ENCODE data around the gene STXBP5. TPM values are rescaled to one million over a fixed set of nuclear protein-coding genes. Genes with fewer than 3 reads are reported as not detected.

STXBP5 gene
- total RNA-seq, 1 donor from 2014 or later = 13.8 TPM

DNA sequence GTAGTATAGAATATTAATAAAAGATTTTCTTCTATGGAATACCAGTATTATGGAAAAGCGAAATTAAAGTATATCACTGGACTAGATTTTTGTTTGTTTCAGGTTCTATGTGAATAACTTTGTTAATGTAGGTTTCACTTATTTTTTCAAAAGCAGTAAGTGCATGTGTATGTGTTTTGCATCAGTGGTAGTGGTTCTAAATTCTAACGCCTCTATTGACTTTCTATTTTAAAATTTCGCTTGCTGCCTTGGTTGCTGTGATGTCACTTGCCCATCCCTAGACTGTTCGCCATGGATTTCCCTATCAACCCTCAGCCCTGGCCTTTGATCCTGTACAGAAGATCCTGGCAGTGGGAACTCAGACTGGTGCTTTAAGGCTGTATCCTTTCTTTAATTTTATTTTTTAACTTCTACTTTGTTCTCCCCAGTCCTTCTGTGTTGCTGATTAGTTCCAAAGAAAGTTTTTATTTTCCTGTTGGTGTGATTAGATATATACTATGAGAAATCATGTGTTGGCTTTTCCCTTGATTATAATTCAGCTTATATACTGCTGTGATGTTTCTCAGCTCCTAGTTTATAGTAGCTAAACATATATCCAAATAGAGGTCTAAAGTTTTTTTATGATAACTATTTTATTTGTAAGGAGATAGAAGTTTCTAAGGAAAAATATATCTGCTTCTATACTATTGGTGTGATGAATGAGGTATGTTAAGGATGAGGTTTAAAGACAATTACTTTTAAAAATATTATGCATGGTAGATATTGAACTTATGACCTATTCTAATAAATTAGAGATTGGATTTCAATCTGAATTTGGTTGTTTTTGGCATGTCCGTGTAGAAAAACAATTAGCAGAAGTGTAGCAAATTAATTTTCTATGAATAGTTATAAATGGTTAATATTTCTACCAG lies 1.7 kb downstream of the STXBP5 start:
- no peak for ATAC-seq
- intact Hi-C loops (cut with DNase I) = loop anchor here (10.0 kb wide), 2 partner anchors 79 to 1241 kb away; partner anchors contain the start of gene SHPRH

DNA sequence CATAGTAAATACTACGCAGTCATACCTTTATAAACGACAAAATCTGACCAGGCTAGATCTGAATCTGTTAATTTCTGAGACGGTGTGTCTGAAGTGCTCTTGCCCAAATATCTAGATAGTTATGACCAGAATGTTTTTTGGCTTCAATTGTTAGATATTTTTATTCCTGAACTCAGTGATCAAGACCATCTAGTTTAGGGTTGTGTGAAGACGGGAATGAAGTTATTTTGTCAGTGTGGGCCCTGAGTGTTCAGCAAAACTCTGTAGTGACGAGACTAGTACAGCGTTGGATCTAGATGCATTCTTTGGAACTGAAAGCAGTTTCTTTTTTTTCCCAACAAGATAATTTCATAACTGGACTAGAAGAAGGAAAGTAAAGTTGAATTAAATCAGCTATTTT lies 3.1 kb downstream of the STXBP5 start:
- intact Hi-C loops (cut with DNase I) = loop anchor here (10.0 kb wide), 2 partner anchors 77 to 1243 kb away; partner anchors contain the start of gene SHPRH
- DNase-seq (ENCODE audit: missing footprints) (no peak), ATAC-seq (no peak)

More for the DNA sequence above, 1.7 kb downstream of the STXBP5 start:
- no peak for DNase-seq (ENCODE audit: missing footprints)

DNA sequence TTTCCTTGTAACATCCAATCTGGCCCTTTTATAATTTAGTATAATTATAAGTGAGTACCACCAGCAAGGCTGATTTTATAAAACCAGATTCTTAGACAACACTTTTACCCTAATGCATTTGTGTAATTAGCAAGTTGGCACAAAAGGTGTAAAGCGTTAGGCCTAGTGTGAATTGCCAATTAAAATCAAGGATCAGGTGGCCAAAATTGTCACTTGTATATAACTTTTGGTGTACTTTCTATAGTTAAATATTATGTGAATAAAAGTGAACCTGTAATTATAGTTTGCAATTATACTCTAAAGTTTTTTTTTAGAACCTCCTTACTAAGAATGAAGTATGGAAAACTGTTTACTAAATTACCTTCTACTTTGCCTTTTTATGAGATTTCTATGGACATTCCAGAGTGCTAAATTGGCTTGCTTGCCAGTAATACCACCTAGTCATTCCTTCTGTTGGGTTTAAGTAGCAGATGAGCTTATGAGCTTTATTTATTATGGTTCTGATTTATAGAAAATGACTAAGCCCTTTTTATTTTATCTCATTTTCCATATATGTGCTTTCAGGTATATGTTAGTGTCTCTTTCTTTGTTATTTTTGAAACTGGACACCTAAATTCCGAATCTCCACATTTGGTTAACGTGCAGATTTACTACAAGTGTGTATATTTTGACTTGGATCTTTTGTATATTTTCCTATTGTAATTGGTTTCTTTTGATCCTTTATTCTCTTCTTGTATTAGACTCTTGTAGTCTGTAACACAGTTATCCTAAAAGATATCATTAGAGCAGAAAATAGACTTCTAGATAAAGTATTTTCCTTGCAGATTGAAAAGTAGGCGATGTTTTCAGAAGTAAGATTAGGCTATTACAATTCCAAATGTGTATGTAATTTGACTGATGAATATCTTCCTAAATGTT lies 3.9 kb downstream of the STXBP5 start:
- intact Hi-C loops (cut with DNase I) = loop anchor here (10.0 kb wide), 2 partner anchors 77 to 1243 kb away; partner anchors contain the start of gene SHPRH
- DNase-seq (ENCODE audit: missing footprints) = no peak
- ATAC-seq = no peak

DNA sequence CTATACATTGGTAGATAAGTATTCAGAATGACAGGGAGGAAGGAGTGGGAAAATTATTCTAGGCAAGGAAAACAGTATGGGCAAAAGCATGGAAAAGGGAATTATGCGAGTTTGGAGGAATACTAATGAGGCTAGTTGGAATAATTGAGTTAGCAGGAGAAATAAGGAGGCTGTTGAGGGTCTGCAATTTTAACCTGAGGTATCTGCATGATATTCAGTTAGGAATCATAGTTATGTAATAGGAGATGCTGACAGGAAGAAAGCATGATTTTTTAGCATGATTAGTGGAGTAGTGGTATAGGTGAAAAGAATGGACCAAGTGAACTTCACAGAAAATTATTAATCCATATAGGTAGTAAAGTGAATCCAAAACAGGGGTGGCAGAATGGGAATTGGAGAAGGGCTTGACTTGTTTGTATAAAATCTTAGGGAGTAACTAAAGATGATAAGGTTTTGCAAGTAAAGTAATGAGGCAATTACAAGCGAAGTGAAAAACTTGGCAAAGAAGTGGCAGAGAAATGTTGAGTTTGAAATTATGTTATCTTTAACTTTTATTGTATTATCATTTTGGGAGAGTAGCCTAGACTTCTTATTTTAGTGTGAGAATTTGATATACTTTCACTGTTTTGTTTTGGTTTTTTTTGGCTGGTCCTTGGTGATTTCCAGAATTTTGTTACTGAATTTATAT lies 5.7 kb downstream of the STXBP5 start:
- intact Hi-C loops (cut with DNase I) = loop anchor here (10.0 kb wide), 2 partner anchors 75 to 1245 kb away; partner anchors contain the start of gene SHPRH
- DNase-seq (ENCODE audit: missing footprints) (no peak), ATAC-seq (no peak)

DNA sequence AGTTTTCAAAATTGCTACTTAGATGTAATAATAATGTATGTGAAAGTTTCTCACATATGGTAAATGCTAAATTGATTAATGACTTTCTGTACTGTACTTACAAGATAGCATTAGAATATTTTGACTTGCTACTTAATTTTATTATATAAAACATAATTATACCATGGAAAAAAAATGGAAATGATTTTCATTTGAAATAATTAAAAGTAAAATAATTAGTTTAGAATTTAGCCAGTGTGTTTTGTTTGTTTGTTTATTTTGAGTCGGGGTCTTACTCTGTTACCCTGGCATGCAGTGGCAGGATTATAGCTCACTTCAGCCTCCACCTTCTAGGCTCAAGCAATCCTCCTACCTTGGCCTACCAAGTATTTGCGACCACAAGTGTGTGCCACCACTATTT lies 7.1 kb downstream of the STXBP5 start:
- ATAC-seq = no peak
- DNase-seq (ENCODE audit: missing footprints) = no peak
- intact Hi-C loops (cut with DNase I) = no loop called here

DNA sequence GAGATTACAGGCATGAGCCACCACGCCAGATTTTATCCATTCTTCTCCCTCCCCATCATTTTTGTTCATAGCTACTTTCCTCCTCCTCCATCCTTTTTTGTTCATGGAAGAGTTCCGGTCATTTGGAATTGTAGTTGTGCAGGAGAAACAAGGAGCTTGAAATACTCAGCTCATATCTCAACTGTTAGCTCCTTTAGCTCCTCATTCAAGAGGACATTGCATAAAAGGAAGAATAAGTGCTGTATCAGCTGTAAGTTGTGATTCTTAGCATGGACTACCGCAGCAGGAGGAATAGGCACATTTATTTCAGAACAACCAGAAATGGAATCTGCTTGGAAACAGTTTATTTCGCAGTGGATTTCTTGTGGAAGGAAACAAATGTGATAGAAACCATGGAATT lies 7.6 kb downstream of the STXBP5 start:
- no peak for DNase-seq (ENCODE audit: missing footprints)
- intact Hi-C loops (cut with DNase I) = no loop called here
- no peak for ATAC-seq

DNA sequence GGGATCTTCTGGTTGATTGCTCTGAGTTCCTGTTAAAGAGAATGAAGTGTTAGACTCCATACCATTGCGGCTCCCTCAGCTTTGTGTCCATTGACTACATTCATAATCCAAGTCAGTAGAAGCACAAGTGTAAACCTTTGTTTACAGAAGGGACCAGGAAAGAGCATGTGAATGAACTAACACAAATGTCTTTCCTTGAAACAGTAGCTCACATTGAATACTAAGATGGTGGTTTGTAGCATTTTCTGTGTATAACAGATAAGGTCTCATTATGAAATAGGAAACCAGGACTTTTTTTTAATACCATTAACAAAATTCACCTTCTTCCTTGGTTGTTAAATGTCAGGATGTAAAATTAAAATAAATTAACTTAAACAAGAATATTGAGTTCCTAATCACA lies 8.4 kb downstream of the STXBP5 start:
- no peak for ATAC-seq
- DNase-seq (ENCODE audit: missing footprints) = no peak
- intact Hi-C loops (cut with DNase I) = no loop called here

DNA sequence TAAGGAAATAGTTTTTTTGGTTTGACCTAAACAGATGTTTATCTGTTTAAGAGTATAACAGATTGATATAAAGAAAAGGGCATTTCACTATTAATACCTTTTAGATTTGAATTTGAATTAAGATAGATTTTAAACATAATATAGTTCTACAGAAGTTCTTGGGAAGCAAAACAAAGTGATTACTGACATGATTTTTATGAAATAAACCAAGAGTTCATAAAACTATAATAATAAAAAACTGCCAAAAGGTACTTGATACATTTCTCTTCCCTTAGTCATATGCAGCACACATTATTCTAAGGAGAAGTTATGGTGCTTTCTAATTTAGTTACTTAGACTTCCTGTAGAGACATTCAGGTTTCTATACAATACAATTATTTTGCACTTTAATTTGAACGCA lies 9.6 kb downstream of the STXBP5 start:
- ATAC-seq = no peak
- intact Hi-C loops (cut with DNase I) = no loop called here

DNA sequence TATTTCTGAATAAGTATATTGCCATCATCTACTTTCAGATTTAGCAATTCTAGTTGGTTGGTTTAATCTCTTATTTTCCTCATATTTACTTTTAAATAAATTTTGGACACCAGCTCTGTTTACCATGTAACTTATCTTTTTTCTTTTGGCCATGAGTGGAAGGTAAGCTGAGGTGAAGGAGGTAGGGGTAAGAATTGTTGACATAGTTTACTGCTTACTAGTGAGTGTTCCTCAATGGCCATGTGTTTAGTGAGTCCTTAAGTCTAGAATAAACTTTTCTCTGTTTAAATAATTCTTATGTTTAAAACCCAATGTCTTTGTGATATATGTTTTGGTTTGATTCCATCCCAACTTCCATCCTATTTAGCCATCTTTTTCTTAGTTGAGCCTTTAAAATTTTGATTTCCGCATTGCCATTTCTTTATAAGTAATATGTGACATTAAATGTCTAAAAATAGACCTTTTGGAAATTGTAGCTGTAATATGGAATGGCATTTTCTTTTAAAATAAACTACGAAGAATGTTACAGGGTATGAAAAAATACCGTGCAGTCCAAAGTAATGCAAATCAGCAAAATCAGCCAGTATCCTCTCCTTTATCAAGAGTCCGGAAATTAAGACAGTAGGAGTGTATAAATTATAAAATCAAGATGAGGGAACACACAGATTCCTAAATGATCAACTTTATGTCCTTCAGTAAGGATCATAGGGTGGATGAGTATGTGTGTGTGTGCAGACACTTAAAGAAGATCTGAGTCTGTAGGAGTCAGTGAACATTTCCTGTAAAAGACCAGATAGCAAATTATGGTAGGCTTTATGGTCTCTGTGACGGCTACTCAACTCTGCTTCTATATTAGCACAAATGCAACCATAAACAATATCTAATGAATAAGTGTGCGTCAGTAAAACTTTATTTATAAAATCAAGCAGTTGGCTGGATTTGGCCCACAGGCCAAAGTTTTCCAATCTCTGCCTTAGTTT lies 10.3 kb downstream of the STXBP5 start:
- intact Hi-C loops (cut with DNase I) = no loop called here
- ATAC-seq (no peak), DNase-seq (ENCODE audit: missing footprints) (no peak)

More for the DNA sequence above, 9.6 kb downstream of the STXBP5 start:
- no peak for DNase-seq (ENCODE audit: missing footprints)

DNA sequence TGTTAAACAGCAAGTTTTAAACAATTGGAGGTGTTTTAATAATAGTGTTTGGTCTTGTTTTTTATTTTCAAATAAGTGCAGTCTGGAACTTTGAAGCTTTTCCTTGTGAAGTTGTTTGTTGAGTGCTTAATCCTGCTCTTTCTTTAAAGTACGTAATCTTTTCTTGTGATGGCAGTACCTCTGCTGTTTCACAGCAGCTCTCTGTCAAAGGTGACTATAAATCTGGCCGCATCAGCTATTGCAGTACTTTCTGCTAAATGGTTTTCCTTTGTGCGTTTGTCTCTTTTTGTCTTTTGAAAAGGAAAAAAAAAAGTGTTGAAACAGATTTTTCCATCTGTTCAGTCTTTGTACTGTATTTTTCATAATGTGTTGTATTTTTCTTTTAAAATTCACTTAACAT lies 12.7 kb downstream of the STXBP5 start:
- no peak for DNase-seq (ENCODE audit: missing footprints)
- ATAC-seq = no peak
- intact Hi-C loops (cut with DNase I) = no loop called here

DNA sequence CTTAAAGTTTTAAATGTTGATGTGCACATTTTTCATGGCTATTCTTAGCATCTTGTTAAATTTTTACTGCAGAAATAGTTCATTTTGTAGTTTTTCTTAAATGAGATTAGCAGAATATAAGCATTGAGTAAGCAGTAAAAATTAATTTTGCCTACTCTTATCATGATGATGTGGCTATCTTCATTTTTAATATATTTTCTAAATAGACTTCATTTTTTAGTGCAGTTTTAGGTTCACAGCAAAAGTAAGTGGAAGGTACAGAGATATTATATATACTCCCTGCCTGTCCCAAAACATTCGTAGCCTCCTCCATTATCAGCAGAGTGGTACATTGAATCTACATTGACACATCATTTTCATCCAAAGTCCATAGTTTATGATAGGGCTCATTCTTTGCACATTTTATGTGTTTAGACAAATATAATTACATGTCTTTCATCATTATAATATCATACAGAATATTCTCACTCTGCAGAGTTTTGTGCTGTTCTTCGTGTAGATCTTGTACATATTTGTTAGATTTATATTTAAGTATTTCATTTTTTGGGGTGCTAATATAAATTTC lies 13.7 kb downstream of the STXBP5 start:
- no peak for ATAC-seq
- intact Hi-C loops (cut with DNase I) = no loop called here
- no peak for DNase-seq (ENCODE audit: missing footprints)

DNA sequence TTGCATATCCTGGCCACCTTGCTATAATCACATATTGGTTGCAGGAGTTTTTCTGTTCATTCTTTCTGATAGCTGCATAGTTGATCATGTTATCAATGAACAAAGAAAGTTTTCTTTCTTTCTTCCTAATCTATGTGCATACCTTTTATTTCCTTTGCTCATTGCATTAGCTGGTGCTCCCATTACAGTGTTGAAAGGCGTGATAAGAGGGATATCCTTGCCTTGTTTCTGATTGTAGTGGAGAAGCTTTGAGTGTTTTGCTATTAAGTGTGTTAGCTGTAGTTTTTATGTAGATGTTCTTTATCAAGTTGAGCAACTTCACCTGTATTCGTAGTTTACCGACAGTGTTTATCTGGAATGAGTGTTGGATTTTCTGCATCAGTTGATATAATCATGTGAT lies 14.6 kb downstream of the STXBP5 start:
- intact Hi-C loops (cut with DNase I) = no loop called here
- ATAC-seq = no peak
- no peak for DNase-seq (ENCODE audit: missing footprints)

DNA sequence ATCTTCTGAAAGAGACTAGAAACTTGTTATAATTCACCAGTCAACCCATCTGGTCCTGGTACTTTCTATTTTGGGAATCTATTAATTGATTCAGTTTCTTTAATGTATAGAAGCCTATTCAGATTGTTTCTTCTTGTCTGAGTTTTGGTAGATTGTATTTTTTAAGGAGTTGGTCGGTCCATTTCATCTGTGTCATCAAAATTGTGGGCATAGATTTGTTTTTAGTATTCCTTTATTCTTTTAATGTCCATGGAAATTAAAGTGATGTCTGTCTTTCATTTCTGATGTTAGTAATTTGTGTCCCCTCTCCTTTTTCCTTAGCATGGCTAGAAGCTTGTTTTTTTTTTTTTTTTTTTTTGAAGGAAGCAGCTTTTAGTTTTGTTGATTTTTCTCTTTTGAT lies 15.2 kb downstream of the STXBP5 start:
- intact Hi-C loops (cut with DNase I) = no loop called here
- ATAC-seq (no peak), DNase-seq (ENCODE audit: missing footprints) (no peak)

DNA sequence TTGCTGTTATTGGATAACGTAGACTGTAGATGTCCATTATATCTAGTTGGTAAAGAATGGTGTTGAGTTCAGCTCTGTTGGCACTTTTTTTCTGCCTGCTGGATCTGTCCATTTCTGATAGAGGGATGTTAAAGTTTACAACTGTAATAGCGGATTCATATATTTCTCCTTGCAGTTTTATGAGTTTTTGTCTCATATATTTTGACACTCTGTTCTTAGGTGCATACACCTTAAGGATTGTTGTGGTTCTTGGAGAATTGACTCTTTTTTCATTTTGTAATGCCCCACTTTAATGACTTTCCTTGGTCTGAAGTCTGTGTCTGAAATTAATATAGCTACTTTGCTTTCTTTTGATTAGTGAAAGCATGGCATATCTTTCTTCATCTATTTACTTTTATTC lies 16.1 kb downstream of the STXBP5 start:
- DNase-seq (ENCODE audit: missing footprints) = no peak
- ATAC-seq = no peak
- intact Hi-C loops (cut with DNase I) = no loop called here

DNA sequence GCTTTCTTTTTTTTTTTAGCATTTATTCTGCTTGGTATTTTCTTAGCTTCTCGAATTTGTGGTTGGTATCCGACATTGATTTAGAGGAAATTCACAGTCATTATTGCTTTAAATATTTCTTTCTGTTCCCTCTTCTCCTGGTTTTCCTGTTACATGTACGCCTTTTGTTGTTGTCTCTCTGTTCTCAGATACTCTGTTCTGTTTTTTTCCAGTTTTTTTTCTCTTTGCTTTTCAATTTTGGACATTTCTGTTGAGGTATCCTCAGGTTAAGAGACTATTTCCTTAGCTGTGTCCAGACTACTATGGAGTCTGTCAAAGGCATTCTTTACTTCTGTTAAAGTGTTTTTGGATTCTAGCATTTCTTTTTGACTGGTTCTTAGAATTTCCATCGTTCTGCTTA lies 17.5 kb downstream of the STXBP5 start:
- DNase-seq (ENCODE audit: missing footprints) (no peak), ATAC-seq (no peak)
- intact Hi-C loops (cut with DNase I) = no loop called here

DNA sequence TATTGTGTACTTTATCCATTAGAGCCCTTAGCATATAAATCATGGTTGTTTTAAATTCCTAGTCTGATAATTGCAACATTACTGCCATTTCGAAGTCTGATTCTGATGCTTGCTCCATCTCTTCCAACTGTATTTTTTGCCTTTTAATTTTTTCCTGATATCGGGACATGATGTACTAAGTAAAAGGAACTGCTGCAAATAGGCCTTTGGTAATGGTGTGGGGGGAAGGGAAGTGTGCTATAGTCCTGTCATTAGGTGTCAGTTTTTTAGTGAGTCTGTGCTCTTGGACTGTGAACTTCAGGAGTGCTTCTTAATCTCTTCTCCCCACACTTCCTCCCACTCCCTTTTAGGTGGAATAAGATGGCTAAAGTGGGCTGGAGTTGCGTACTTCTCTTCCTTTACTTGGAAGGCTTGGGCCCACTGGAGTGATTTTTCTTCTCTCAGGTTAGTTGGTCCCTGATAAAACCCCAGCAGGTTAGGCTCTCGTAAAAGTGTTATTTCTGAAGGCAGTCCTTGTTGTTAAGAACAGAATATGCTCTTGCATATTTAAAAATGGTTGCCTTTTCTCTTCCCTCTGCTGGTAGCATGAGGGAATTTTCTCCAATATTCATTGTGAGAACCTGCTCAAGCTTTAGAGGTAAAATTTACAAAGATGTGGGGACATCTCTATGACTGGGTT lies 18.1 kb downstream of the STXBP5 start:
- DNase-seq (ENCODE audit: missing footprints) = no peak
- intact Hi-C loops (cut with DNase I) = no loop called here
- ATAC-seq = peak; percentile 37

DNA sequence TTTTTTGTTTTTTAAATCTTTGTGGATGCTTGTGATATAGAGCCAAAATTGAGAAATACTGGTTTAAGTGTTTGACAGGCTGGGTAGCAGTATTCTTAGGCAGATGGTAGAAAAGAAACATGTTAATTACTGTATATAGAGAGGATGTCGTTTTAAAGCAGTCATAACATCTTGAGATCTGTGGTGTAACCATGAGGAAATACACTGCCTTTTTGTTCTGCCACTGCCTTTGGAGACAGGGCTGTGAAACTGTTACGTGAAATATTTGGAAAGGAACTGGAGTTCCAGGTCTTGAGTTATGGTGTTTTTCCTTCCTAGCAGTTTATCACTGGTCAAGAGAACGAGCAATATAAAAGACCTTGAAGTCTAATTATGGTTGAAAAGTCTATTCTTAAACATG lies 19.5 kb downstream of the STXBP5 start:
- intact Hi-C loops (cut with DNase I) = no loop called here
- DNase-seq (ENCODE audit: missing footprints) (no peak), ATAC-seq (no peak)
